ENCODE results near the gene ZNF143.

- TF ChIP-seq CTCF (IDR thresholded peaks at IDR 0.05; ENCODE audit: poor library complexity, severe bottlenecking): no peak
- TF ChIP-seq RAD21 (conservative IDR thresholded peaks at IDR 0.05): no peak
Observed at GRCh38 chr11:9455722-9456121, 5.1 kb upstream of the ZNF143 start.

Data from neural cell (in vitro differentiated cells).